ENCODE results near the gene THBD. TPM values are rescaled to one million over a fixed set of nuclear protein-coding genes. Genes with fewer than 3 reads are reported as not detected.

THBD gene
- total RNA-seq, 6 experiments from 2014 or later, result 1.4 to 15.6 (median 4.9) TPM

GRCh38 chr20:23063581-23063980 is 14.1 kb upstream of the THBD start:
- intact Hi-C loops (cut with DNase I), result no loop called here
- no peaks in the 10 kb centered on the region for H3K36me3 ChIP-seq

DNA sequence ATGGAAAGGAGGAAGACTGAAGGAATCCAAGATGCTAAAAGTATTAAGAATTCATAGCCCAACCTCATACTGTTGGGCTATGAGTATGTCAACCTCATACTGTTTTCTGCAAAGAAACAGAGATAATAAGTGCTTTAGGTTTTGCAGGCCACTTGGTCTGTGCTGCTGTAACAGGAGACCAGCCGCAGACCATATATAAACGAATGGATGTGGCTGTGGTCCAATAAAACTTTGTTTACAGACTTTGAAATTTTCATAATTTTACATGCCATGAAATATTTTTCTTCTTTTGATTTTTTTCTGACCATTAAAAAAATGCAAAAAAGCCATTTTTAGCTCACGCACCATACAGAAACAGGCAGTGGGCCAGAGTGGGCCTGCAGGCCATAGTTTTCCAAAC is 13.7 kb upstream of the THBD start:
- DNase-seq (no peak), ATAC-seq (no peak)
- intact Hi-C loops (cut with DNase I), result no loop called here
- no peaks in the 10 kb centered on the region for H3K36me3 ChIP-seq
- H3K4me3 ChIP-seq, result no peak overlapping the region
- H3K9me3 ChIP-seq, result no peaks in the 10 kb centered on the region
- peaks cover 0 to 3% (median 0%) of the 10 kb centered on the region in 4 donors for H3K4me1 ChIP-seq
- WGBS (ENCODE audit: insufficient coverage, low coverage, low lambda C conversion rate, missing lambda C conversion rate), result 44% methylated on average over 3 of the region's 3 CpGs
- H3K27me3 ChIP-seq, result no peaks in the 10 kb centered on the region
- H3K27ac ChIP-seq, result no peak overlapping the region
- TF ChIP-seq CTCF (IDR thresholded peaks at IDR 0.05) (no peak), POLR2A (IDR thresholded peaks at IDR 0.05) (no peak)

More at GRCh38 chr20:23063581-23063980, 14.1 kb upstream of the THBD start:
- 16% methylated on average over 2 of the region's 2 CpGs for WGBS (ENCODE audit: insufficient coverage, low coverage, low lambda C conversion rate, missing lambda C conversion rate)
- no peak for DNase-seq
- no peak for TF ChIP-seq CTCF (IDR thresholded peaks at IDR 0.05)
- no peak for TF ChIP-seq POLR2A (IDR thresholded peaks at IDR 0.05)
- Histone ChIP-seq H3K27me3 (no peaks in the 10 kb centered on the region), H3K4me3 (no peak overlapping the region), H3K27ac (no peak overlapping the region), H3K4me1 (peaks cover 0 to 3% (median 0%) of the 10 kb centered on the region in 4 donors), H3K9me3 (no peaks in the 10 kb centered on the region)
- ATAC-seq, result no peak

- DNase-seq (no peak), ATAC-seq (no peak)
- H3K4me3 ChIP-seq, result no peak overlapping the region
- TF ChIP-seq POLR2A (IDR thresholded peaks at IDR 0.05) (no peak), CTCF (IDR thresholded peaks at IDR 0.05) (no peak)
- no peaks in the 10 kb centered on the region for H3K9me3 ChIP-seq
- H3K36me3 ChIP-seq, result no peaks in the 10 kb centered on the region
- intact Hi-C loops (cut with DNase I), result no loop called here
- H3K27me3 ChIP-seq, result no peaks in the 10 kb centered on the region
- no peak overlapping the region for H3K27ac ChIP-seq
- peaks cover 0 to 3% (median 0%) of the 10 kb centered on the region in 4 donors for H3K4me1 ChIP-seq
These were observed 13.2 kb upstream of the THBD start for GRCh38 chr20:23062632-23063031.

DNA sequence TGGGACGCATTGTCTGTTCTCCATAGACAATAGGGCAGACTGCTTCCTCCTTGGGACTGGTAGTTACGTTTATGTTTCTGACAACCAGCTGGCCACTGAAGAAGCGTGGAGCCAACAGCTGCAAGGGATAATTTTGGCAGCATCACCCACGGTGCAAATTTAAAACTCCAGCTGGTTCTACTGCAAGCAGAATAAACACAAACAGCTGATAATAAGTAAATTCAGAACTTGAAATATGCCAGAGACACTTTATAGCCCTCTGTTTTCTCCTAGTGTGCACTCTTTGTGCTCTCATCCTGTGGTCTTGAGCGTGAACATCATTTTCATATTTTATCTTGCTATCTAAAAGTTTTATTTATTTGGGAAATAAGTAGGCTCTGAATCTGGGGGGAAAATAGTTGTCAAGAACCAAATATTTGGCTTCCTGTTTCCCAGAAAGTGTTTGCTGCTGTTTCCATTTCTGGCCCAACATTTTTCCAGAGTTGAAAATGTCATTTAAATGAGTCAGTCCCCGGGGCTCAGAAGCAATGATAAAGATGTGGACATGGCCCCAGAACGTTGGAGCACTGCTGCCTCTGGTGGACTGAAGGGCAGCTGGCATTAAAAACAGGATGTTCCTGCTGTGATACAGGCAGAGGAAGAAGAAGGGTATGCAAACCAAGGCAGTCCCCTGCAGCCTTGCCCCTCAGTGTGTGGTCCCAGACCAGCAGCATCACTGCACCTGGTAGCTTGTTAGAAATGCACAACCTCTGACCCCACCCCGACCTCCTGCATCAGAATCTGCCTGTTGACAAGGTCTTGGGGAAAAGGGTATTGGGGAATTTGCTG is 12.5 kb upstream of the THBD start:
- DNase-seq (no peak), ATAC-seq (peak; percentile 38 to 75 (median 65))
- H3K4me3 ChIP-seq, result no peak overlapping the region
- H3K9me3 ChIP-seq, result no peaks in the 10 kb centered on the region
- no peaks in the 10 kb centered on the region for H3K36me3 ChIP-seq
- WGBS (ENCODE audit: insufficient coverage, low coverage, low lambda C conversion rate, missing lambda C conversion rate), result 23% methylated on average over 6 of the region's 8 CpGs
- no peaks in the 10 kb centered on the region for H3K27me3 ChIP-seq
- intact Hi-C loops (cut with DNase I), result no loop called here
- peak overlapping the region in 1 of 3 donors; percentile 18 for H3K27ac ChIP-seq
- TF ChIP-seq POLR2A (IDR thresholded peaks at IDR 0.05) (no peak), CTCF (IDR thresholded peaks at IDR 0.05) (peak; percentile 11 to 39 (median 22))
- peaks cover 0 to 3% (median 0%) of the 10 kb centered on the region in 4 donors for H3K4me1 ChIP-seq

Measured in right lobe of liver (tissue), 6 donors.